Hepatocyte (in vitro differentiated cells): ENCODE data around the gene ADGRA3. TPM values are rescaled to one million over a fixed set of nuclear protein-coding genes. Genes with fewer than 3 reads are reported as not detected.
A peak's percentile ranks its signal among the peaks of the same experiment; 100 is the strongest.

ENCODE experiments used
- DNase-seq: peaks from one replicate; pipeline ENCODE4 v3.0.0-alpha.2; 2016; ENCODE audit warnings: low spot score
- H2AFZ ChIP-seq: fragments of 200-600 bp; sonication (generic); 2 replicates; pipeline ENCODE4 v1.6.0; 2016; ENCODE audit warnings: antibody characterized with exemption, mild to moderate bottlenecking
- H3K27ac ChIP-seq: fragments of 200-600 bp; sonication (generic); 2 replicates; pipeline ENCODE4 v1.5.1; 2016; ENCODE audit warnings: mild to moderate bottlenecking
- H3K27me3 ChIP-seq: fragments of 200-600 bp; sonication (generic); 2 replicates; pipeline ENCODE4 v1.6.1; 2016
- H3K36me3 ChIP-seq: fragments of 200-600 bp; sonication (generic); replicated peaks from 2 replicates; pipeline ENCODE4 v1.5.1; 2016; ENCODE audit warnings: low read depth; ENCODE audit not compliant: insufficient read depth
- H3K4me1 ChIP-seq: fragments of 200-600 bp; sonication (generic); 2 replicates; pipeline ENCODE4 v1.5.1; 2016; ENCODE audit warnings: mild to moderate bottlenecking, moderate library complexity; ENCODE audit not compliant: insufficient read depth
- H3K4me2 ChIP-seq: fragments of 200-600 bp; sonication (generic); 2 replicates; pipeline ENCODE4 v1.6.0; 2016
- H3K4me3 ChIP-seq: fragments of 200-600 bp; sonication (generic); 2 replicates; pipeline ENCODE4 v1.5.1; 2016; ENCODE audit warnings: mild to moderate bottlenecking
- H3K79me2 ChIP-seq: fragments of 200-600 bp; sonication (generic); 2 replicates; pipeline ENCODE4 v1.6.0; 2017; ENCODE audit warnings: mild to moderate bottlenecking
- H3K9me2 ChIP-seq: fragments of 200-600 bp; sonication (generic); replicated peaks from 2 replicates; pipeline ENCODE4 v1.6.0; 2017; ENCODE audit warnings: mild to moderate bottlenecking; ENCODE audit not compliant: insufficient read depth
- H3K9me3 ChIP-seq: fragments of 200-600 bp; sonication (generic); 2 replicates; pipeline ENCODE4 v1.5.1; 2016; ENCODE audit warnings: low read depth, mild to moderate bottlenecking
- H4K20me1 ChIP-seq: fragments of 200-600 bp; sonication (generic); 2 replicates; pipeline ENCODE4 v1.6.0; 2016; ENCODE audit warnings: mild to moderate bottlenecking; ENCODE audit not compliant: insufficient read depth, poor library complexity, severe bottlenecking
- CTCF ChIP-seq: fragments of 200-600 bp; sonication (generic); IDR thresholded peaks from 2 replicates; pipeline ENCODE4 v1.5.1; 2016; ENCODE audit warnings: antibody characterized with exemption, mild to moderate bottlenecking; ENCODE audit not compliant: poor library complexity
- EZH2 ChIP-seq: fragments of 200-600 bp; sonication (generic); IDR thresholded peaks from 2 replicates; pipeline ENCODE4 v1.6.1; 2016; ENCODE audit warnings: antibody characterized with exemption, mild to moderate bottlenecking, borderline replicate concordance
- EZH2phosphoT487 ChIP-seq: fragments of 200-600 bp; sonication (generic); IDR thresholded peaks from one replicate; pipeline ENCODE4 v1.6.1; 2018; ENCODE audit warnings: antibody characterized with exemption, mild to moderate bottlenecking, low read depth, moderate library complexity; ENCODE audit not compliant: unreplicated experiment, severe bottlenecking
- WGBS: methylation state at CpG from one replicate; pipeline ENCODE4 v1.1.6; 2016; ENCODE audit warnings: low lambda C conversion rate; ENCODE audit errors: missing lambda C conversion rate; 5-methylcytosine and 5-hydroxymethylcytosine counted together
- polyA plus RNA-seq: library from polyadenylated mRNA; unstranded; fragments of >200 nt; fragmentation: Nextera tagmentation; extraction: Ambion mirVana; gene quantifications from 2 replicates; pipeline ENCODE4 v1.2.1, GENCODE V29; 2016
- total RNA-seq: library from RNA; depleted of rRNA; stranded (reverse); fragments of >200 nt; gene quantifications from 2 replicates; pipeline ENCODE4 v1.2.3, GENCODE V29; 2014

Gene ADGRA3
- total and polyA plus RNA-seq, 2 experiments from 2014 or later: 21.2 to 61.6 TPM

GRCh38 chr4:22471419-22471818 is 44.4 kb downstream of the ADGRA3 start:
- Histone ChIP-seq H3K9me3 (no peaks in the 10 kb centered on the region), H3K36me3 (no peaks in the 10 kb centered on the region), H3K27me3 (no peaks in the 10 kb centered on the region), H3K4me2 (no peak overlapping the region), H3K4me1 (peaks cover 19% of the 10 kb centered on the region), H3K79me2 (peaks cover 59% of the 10 kb centered on the region), H4K20me1 (no peaks in the 10 kb centered on the region), H3K9me2 (no peaks in the 10 kb centered on the region), H2AFZ (no peak overlapping the region), H3K27ac (peak overlapping the region; percentile 37), H3K4me3 (no peak overlapping the region)
- WGBS: 44% methylated on average over 4 of the region's 4 CpGs
- TF ChIP-seq EZH2phosphoT487: no peak
- TF ChIP-seq EZH2: no peak
- no peak for TF ChIP-seq CTCF
- DNase-seq: no peak

- DNase-seq: no peak
- 86% methylated on average over 10 of the region's 10 CpGs for WGBS
- H3K4me1 ChIP-seq: peaks cover 13% of the 10 kb centered on the region
- H3K27ac ChIP-seq: no peak overlapping the region
- H3K36me3 ChIP-seq: no peaks in the 10 kb centered on the region
- no peak for TF ChIP-seq EZH2phosphoT487
- TF ChIP-seq EZH2: no peak
- TF ChIP-seq CTCF: no peak
- no peaks in the 10 kb centered on the region for H3K9me3 ChIP-seq
- H3K9me2 ChIP-seq: no peaks in the 10 kb centered on the region
- no peak overlapping the region for H3K4me3 ChIP-seq
- no peaks in the 10 kb centered on the region for H4K20me1 ChIP-seq
- H3K27me3 ChIP-seq: no peaks in the 10 kb centered on the region
- H3K4me2 ChIP-seq: no peak overlapping the region
- H2AFZ ChIP-seq: no peak overlapping the region
- H3K79me2 ChIP-seq: peaks cover 52% of the 10 kb centered on the region
These were observed 49.3 kb downstream of the ADGRA3 start for GRCh38 chr4:22466581-22466980.

GRCh38 chr4:22465996-22466395 is 49.9 kb downstream of the ADGRA3 start:
- Histone ChIP-seq H3K9me3 (no peaks in the 10 kb centered on the region), H3K27ac (no peak overlapping the region), H3K36me3 (no peaks in the 10 kb centered on the region), H3K79me2 (peaks cover 49% of the 10 kb centered on the region), H2AFZ (no peak overlapping the region), H3K4me1 (peaks cover 8% of the 10 kb centered on the region), H3K9me2 (no peaks in the 10 kb centered on the region), H4K20me1 (no peaks in the 10 kb centered on the region), H3K4me3 (no peak overlapping the region), H3K27me3 (no peaks in the 10 kb centered on the region), H3K4me2 (no peak overlapping the region)
- no peak for DNase-seq
- WGBS: 98% methylated on average over 5 of the region's 5 CpGs
- TF ChIP-seq EZH2: no peak
- no peak for TF ChIP-seq CTCF
- no peak for TF ChIP-seq EZH2phosphoT487

- WGBS: 86% methylated on average over 4 of the region's 4 CpGs
- Histone ChIP-seq H2AFZ (no peak overlapping the region), H3K9me3 (no peaks in the 10 kb centered on the region), H3K36me3 (no peaks in the 10 kb centered on the region), H3K4me3 (no peak overlapping the region), H3K9me2 (no peaks in the 10 kb centered on the region), H4K20me1 (no peaks in the 10 kb centered on the region), H3K4me1 (peaks cover 8% of the 10 kb centered on the region), H3K79me2 (peaks cover 47% of the 10 kb centered on the region), H3K4me2 (no peak overlapping the region), H3K27me3 (no peaks in the 10 kb centered on the region), H3K27ac (no peak overlapping the region)
- DNase-seq: no peak
- TF ChIP-seq CTCF (no peak), EZH2phosphoT487 (no peak), EZH2 (no peak)
These were observed 50.5 kb downstream of the ADGRA3 start for GRCh38 chr4:22465349-22465748.
